ENCODE measurements around the gene MAGI3.

MAGI3 gene

DNA sequence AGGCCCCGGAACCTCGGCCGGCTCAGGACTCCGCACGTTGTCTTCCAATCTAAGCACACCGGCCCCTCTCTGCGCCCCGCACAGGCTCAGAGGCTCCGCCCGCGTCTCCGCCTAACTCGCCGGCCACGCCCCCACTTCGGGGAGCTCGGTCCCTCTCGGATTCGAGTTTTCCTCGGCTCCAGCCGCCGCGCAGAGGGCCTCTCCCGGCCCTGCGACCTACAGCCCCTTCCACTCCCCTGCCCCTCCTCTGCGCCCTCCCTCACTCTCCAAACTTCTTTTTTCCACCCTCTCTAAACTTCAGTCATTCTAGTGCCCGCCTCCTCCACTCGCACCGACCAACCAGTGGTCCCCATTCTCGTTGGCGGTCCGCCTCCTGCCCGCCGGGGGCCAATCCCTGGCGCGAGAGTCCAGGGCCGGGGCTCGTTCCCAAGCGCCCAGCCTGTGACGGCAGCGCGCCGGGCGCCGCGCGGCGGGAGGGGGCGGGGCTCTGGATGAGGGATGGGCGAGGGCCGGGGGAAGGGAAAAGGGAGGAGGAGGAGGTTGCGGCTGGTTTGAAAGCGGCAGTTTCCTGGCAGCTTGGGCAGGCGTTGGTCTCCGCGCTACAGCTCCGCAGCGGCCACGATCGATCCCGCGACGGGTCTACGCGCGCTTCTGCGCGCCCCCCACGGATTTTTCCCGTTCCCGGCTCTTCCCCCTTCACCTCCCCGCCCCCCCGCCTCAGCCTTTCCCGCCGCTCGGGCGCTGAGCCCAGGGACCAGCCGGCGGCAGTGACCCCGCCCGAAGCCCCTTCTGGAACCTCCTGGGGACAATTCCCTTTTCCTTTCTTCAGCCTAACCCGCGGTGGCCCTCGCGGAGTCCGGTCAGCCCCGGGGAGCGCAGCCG lies at the start of gene MAGI3:
Gene MAGI3, plus strand, starts transcription at position 563 of the 882 bp plus-strand sequence. CDS start 519 bp downstream, outside the sequence.
- TF ChIP-seq, protein P1, sequence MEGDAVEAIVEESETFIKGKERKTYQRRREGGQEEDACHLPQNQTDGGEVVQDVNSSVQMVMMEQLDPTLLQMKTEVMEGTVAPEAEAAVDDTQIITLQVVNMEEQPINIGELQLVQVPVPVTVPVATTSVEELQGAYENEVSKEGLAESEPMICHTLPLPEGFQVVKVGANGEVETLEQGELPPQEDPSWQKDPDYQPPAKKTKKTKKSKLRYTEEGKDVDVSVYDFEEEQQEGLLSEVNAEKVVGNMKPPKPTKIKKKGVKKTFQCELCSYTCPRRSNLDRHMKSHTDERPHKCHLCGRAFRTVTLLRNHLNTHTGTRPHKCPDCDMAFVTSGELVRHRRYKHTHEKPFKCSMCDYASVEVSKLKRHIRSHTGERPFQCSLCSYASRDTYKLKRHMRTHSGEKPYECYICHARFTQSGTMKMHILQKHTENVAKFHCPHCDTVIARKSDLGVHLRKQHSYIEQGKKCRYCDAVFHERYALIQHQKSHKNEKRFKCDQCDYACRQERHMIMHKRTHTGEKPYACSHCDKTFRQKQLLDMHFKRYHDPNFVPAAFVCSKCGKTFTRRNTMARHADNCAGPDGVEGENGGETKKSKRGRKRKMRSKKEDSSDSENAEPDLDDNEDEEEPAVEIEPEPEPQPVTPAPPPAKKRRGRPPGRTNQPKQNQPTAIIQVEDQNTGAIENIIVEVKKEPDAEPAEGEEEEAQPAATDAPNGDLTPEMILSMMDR (IDR thresholded peaks at IDR 0.05; ENCODE audit: control insufficient read depth, insufficient read depth, low read depth, low read length, missing control alignments), result no peak
- H3K4me3 ChIP-seq (ENCODE audit: control insufficient read depth, low read depth, low read length), result peak within 1 kb of the TSS; percentile 92

DNA sequence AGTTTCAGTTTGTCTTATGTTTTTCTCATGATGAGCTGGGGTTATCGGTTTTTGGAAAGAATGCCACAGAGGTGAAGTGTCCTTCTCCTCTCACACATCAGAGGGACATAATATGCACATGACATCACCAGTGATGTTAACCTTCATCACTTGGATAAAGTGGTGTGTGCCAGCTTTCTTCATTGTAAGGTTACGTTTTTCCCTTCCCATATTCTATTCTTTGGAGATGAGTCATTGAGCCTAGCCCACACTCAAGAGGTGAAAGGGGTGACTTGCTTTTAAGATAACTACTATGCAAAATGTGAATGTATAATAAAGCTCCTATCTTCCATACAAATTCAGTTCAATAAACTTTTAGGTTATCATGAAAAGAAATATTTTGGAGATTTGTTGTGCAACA lies 36.7 kb upstream of the MAGI3 start:
- DNase-seq (ENCODE audit: low read depth), result no peak
- H3K4me3 ChIP-seq (ENCODE audit: control insufficient read depth, low read depth, low read length), result no peak overlapping the region
- TF ChIP-seq, protein P1 (IDR thresholded peaks at IDR 0.05; ENCODE audit: control insufficient read depth, insufficient read depth, low read depth, low read length, missing control alignments), result no peak

More for the DNA sequence above, at the start of gene MAGI3:
- DNase-seq (ENCODE audit: low read depth), result peak; percentile 91

DNA sequence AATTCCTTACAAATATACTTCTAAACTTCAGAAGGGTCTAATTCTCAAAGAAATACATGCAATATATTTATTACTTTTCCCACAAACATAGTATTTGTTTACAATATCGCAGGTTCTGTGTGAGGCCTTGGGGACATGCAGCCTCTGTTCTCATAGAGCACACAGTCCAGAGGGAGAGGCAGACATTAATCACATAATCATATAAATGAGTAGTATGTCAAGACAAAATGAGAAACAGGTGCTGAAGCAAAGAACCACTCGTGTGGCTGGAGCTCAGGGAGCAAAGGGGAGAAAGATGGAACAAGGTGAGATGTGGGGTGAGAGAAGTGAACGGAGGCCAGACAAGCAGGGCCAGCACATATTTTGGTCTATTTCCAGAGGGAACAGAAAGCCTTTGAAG lies 26.4 kb upstream of the MAGI3 start:
- no peak for DNase-seq (ENCODE audit: low read depth)
- TF ChIP-seq, protein P1 (IDR thresholded peaks at IDR 0.05; ENCODE audit: control insufficient read depth, insufficient read depth, low read depth, low read length, missing control alignments), result no peak
- H3K4me3 ChIP-seq (ENCODE audit: control insufficient read depth, low read depth, low read length), result no peak overlapping the region

DNA sequence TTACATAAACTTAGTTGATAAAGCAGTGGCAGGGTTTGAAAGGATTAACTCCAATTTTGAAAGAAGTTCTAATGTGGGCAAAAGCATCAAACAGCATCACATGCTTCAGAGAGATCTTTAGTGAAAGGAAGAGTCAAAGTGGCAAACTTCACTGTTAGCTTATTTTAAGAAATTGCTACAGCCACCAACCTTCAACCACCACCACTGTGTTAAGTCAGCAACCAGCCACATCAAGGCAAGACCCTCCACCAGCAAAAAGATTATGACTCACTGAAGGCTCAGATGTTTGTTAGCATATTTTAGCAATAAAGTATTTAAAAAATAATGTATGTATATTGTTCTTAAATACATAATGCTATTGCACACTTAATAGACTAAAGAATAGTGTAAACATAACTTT lies 21.3 kb upstream of the MAGI3 start:
- TF ChIP-seq, protein P1 (IDR thresholded peaks at IDR 0.05; ENCODE audit: control insufficient read depth, insufficient read depth, low read depth, low read length, missing control alignments), result no peak
- no peak for DNase-seq (ENCODE audit: low read depth)
- no peak overlapping the region for H3K4me3 ChIP-seq (ENCODE audit: control insufficient read depth, low read depth, low read length)

DNA sequence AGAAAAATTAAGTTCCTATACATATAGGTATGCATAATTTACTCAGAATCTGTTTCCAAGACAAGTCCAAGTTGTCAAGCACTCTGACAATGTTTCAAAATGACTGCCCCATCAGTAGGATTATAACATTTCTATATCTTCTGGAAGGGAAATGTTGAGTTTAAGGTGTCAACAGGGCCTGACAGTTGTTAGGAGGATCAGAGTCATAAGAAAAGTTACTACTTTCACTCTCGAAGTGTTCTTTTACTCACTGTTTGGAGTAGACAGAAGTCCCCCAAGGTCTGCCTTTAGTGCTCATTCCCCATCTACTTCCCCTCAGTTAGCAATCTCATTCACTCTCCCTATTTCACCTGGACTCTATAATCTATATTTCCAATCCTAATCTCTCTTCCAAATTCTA lies 20.6 kb upstream of the MAGI3 start:
- DNase-seq (ENCODE audit: low read depth), result no peak
- no peak overlapping the region for H3K4me3 ChIP-seq (ENCODE audit: control insufficient read depth, low read depth, low read length)
- TF ChIP-seq, protein P1 (IDR thresholded peaks at IDR 0.05; ENCODE audit: control insufficient read depth, insufficient read depth, low read depth, low read length, missing control alignments), result no peak

DNA sequence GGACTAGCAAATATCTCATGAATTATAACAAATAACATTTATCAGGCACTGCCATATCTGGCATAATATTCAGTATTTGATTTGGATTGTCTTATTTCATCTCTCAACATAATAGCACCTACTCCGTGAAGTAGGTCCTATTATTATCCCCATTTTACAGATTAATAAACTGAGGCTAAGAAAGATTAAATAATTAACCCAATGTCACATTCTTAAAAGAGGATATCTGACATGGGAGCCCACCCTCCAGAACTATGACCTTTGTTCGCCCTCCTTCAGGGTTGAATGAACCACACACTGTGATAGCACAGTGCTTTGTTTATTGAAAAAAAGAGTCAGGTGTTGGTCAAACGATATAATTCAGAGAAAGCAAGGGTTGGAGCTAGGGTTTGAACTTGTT lies 19.4 kb upstream of the MAGI3 start:
- no peak for DNase-seq (ENCODE audit: low read depth)
- no peak overlapping the region for H3K4me3 ChIP-seq (ENCODE audit: control insufficient read depth, low read depth, low read length)
- TF ChIP-seq, protein P1 (IDR thresholded peaks at IDR 0.05; ENCODE audit: control insufficient read depth, insufficient read depth, low read depth, low read length, missing control alignments), result no peak
